Measurements from ENCODE around the gene LIPM.

The LIPM gene

DNA sequence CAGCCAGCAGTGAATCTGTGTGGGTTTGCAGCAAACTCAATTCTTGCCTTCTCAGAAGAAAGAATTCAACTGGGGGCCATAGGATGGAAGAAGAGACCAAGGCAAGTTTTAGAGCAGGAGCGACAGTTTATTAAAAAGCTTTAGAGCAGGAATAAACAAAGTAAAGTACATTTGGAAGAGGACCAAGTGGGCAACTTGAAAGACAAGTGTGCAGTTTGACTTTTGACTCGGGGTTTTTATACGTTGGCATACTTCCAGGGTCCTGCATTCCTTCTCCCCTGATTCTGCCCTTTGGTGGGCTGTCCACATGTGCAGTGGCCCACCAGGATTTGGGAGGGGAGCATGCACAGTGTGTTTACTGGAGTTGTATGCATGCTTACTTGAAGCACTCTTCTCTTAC, 52.2 kb downstream of the LIPM start:
- no peak for TF ChIP-seq EZH2phosphoT487 (IDR thresholded peaks at IDR 0.05; ENCODE audit: low read length)
- TF ChIP-seq EZH2 (optimal IDR thresholded peaks at IDR 0.05; ENCODE audit: low read depth, low read length), result no peak
- TF ChIP-seq, protein P1, sequence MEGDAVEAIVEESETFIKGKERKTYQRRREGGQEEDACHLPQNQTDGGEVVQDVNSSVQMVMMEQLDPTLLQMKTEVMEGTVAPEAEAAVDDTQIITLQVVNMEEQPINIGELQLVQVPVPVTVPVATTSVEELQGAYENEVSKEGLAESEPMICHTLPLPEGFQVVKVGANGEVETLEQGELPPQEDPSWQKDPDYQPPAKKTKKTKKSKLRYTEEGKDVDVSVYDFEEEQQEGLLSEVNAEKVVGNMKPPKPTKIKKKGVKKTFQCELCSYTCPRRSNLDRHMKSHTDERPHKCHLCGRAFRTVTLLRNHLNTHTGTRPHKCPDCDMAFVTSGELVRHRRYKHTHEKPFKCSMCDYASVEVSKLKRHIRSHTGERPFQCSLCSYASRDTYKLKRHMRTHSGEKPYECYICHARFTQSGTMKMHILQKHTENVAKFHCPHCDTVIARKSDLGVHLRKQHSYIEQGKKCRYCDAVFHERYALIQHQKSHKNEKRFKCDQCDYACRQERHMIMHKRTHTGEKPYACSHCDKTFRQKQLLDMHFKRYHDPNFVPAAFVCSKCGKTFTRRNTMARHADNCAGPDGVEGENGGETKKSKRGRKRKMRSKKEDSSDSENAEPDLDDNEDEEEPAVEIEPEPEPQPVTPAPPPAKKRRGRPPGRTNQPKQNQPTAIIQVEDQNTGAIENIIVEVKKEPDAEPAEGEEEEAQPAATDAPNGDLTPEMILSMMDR (IDR thresholded peaks at IDR 0.05; ENCODE audit: low read length), result no peak
- Histone ChIP-seq H3K79me2 (ENCODE audit: low read length) (no peaks in the 10 kb centered on the region), H3K27me3 (replicated peaks; ENCODE audit: insufficient read depth, low read length) (no peaks in the 10 kb centered on the region), H3K4me3 (ENCODE audit: low read length) (no peak overlapping the region), H3K4me1 (ENCODE audit: low read length) (no peaks in the 10 kb centered on the region), H2AFZ (ENCODE audit: low read length) (no peak overlapping the region), H3K9me2 (replicated peaks; ENCODE audit: insufficient read depth, low read length) (no peaks in the 10 kb centered on the region), H4K20me1 (ENCODE audit: insufficient read depth, low read length) (no peaks in the 10 kb centered on the region), H3K4me2 (ENCODE audit: low read depth, low read length) (no peak overlapping the region), H3K9ac (ENCODE audit: low read length) (no peak overlapping the region), H3K36me3 (replicated peaks; ENCODE audit: insufficient read depth, low read length) (no peaks in the 10 kb centered on the region), H3K27ac (ENCODE audit: low read length) (no peak overlapping the region), H3F3A (ENCODE audit: insufficient read depth, low read length) (no peaks in the 10 kb centered on the region), H3K9me3 (replicated peaks; ENCODE audit: insufficient read depth, low read length) (no peaks in the 10 kb centered on the region)
- DNase-seq, result no peak

DNA sequence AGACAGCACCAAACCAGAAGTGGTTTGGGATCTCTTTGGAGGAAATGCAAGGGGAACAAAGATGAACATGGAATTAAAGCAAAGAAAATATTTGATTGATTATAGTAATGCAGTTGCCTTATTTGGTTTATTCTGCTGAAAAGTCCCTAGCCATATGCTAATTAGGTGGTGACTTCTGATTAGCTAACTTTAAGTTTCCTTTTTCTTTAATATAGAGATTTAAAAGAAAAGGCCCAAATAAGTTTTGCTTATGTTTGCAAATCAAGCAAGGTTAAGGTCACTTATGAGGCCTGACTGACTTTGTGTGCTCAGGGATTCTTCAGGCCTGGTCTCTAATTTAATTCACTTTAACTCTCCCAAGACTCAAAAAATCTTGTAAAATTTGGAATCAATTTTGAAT, 55.3 kb downstream of the LIPM start:
- no peaks in the 10 kb centered on the region for H3F3A ChIP-seq (ENCODE audit: insufficient read depth, low read length)
- no peak overlapping the region for H3K4me3 ChIP-seq (ENCODE audit: low read length)
- no peaks in the 10 kb centered on the region for H3K36me3 ChIP-seq (replicated peaks; ENCODE audit: insufficient read depth, low read length)
- no peak overlapping the region for H2AFZ ChIP-seq (ENCODE audit: low read length)
- H3K9ac ChIP-seq (ENCODE audit: low read length), result no peak overlapping the region
- H3K27ac ChIP-seq (ENCODE audit: low read length), result no peak overlapping the region
- no peak overlapping the region for H3K4me2 ChIP-seq (ENCODE audit: low read depth, low read length)
- no peaks in the 10 kb centered on the region for H4K20me1 ChIP-seq (ENCODE audit: insufficient read depth, low read length)
- H3K9me2 ChIP-seq (replicated peaks; ENCODE audit: insufficient read depth, low read length), result no peaks in the 10 kb centered on the region
- H3K79me2 ChIP-seq (ENCODE audit: low read length), result no peaks in the 10 kb centered on the region
- no peaks in the 10 kb centered on the region for H3K9me3 ChIP-seq (replicated peaks; ENCODE audit: insufficient read depth, low read length)
- no peaks in the 10 kb centered on the region for H3K27me3 ChIP-seq (replicated peaks; ENCODE audit: insufficient read depth, low read length)
- DNase-seq, result no peak
- no peaks in the 10 kb centered on the region for H3K4me1 ChIP-seq (ENCODE audit: low read length)
- no peak for TF ChIP-seq EZH2phosphoT487 (IDR thresholded peaks at IDR 0.05; ENCODE audit: low read length)
- no peak for TF ChIP-seq EZH2 (optimal IDR thresholded peaks at IDR 0.05; ENCODE audit: low read depth, low read length)
- TF ChIP-seq, protein P1 (IDR thresholded peaks at IDR 0.05; ENCODE audit: low read length), result no peak

DNA sequence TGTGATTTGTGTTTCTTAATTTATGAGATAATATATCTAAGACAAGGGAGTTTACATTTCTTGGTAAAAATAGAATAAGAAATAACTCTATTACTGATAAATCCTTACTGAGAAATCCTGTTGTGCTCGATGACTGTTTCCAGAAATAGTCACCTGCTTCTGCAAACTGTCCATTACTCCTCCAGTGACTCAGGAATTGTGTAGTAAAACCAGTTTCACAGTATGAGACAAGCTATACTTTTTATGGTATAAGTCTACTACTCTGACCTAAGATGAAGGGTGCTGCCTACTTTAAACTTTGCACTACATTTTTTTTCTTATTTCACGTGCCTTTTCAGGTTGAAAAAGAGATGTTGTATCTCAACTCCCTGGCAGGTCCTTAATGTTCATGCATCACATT, 56.0 kb downstream of the LIPM start:
- no peaks in the 10 kb centered on the region for H3K4me1 ChIP-seq (ENCODE audit: low read length)
- no peak overlapping the region for H3K9ac ChIP-seq (ENCODE audit: low read length)
- H3K9me2 ChIP-seq (replicated peaks; ENCODE audit: insufficient read depth, low read length), result no peaks in the 10 kb centered on the region
- H2AFZ ChIP-seq (ENCODE audit: low read length), result no peak overlapping the region
- TF ChIP-seq EZH2 (optimal IDR thresholded peaks at IDR 0.05; ENCODE audit: low read depth, low read length) (no peak), EZH2phosphoT487 (IDR thresholded peaks at IDR 0.05; ENCODE audit: low read length) (no peak)
- TF ChIP-seq, protein P1 (IDR thresholded peaks at IDR 0.05; ENCODE audit: low read length), result no peak
- H3K27ac ChIP-seq (ENCODE audit: low read length), result no peak overlapping the region
- no peaks in the 10 kb centered on the region for H4K20me1 ChIP-seq (ENCODE audit: insufficient read depth, low read length)
- H3K79me2 ChIP-seq (ENCODE audit: low read length), result no peaks in the 10 kb centered on the region
- H3K27me3 ChIP-seq (replicated peaks; ENCODE audit: insufficient read depth, low read length), result no peaks in the 10 kb centered on the region
- H3K36me3 ChIP-seq (replicated peaks; ENCODE audit: insufficient read depth, low read length), result no peaks in the 10 kb centered on the region
- no peak overlapping the region for H3K4me2 ChIP-seq (ENCODE audit: low read depth, low read length)
- H3F3A ChIP-seq (ENCODE audit: insufficient read depth, low read length), result no peaks in the 10 kb centered on the region
- H3K9me3 ChIP-seq (replicated peaks; ENCODE audit: insufficient read depth, low read length), result no peaks in the 10 kb centered on the region
- H3K4me3 ChIP-seq (ENCODE audit: low read length), result no peak overlapping the region
- no peak for DNase-seq
